Mesendoderm (in vitro differentiated cells): ENCODE data around the gene PRR3.
A peak's percentile ranks its signal among the peaks of the same experiment; 100 is the strongest.
"Not testable (repeated sequence)": the region's sequence is repeated elsewhere in the genome, so short reads cannot be mapped to it uniquely, and the experiment has no call there.

Experiments used
- DNase-seq: peaks from one replicate; pipeline ENCODE4 v3.0.0; 2013
- H2AK5ac ChIP-seq: 2 replicates; pipeline ENCODE4 v1.6.1; 2013; ENCODE audit warnings: low read length, inconsistent platforms
- H2BK120ac ChIP-seq: 2 replicates; pipeline ENCODE4 v1.6.1; 2013; ENCODE audit warnings: low read depth, mild to moderate bottlenecking, low read length, moderate library complexity, mixed read lengths
- H2BK15ac ChIP-seq: replicated peaks from 2 replicates; pipeline ENCODE4 v1.6.1; 2013; ENCODE audit warnings: low read depth, mild to moderate bottlenecking, moderate library complexity
- H2BK5ac ChIP-seq: 2 replicates; pipeline ENCODE4 v1.6.1; 2013; ENCODE audit warnings: low read length, inconsistent platforms
- H3K18ac ChIP-seq: 2 replicates; pipeline ENCODE4 v1.6.1; 2013; ENCODE audit warnings: mild to moderate bottlenecking, low read length, mixed read lengths
- H3K23ac ChIP-seq: one replicate; pipeline ENCODE4 v1.6.1; 2013; ENCODE audit warnings: low read length
- H3K27ac ChIP-seq: 2 replicates; pipeline ENCODE4 v1.5.1; 2013; ENCODE audit warnings: low read depth, mild to moderate bottlenecking, inconsistent platforms, low read length, moderate library complexity
- H3K27me3 ChIP-seq: 2 replicates; pipeline ENCODE4 v1.6.1; 2013; ENCODE audit warnings: low read length, control low read depth, mild to moderate bottlenecking, inconsistent platforms; ENCODE audit not compliant: insufficient read depth, poor library complexity
- H3K36me3 ChIP-seq: 2 replicates; pipeline ENCODE4 v1.6.1; 2013; ENCODE audit warnings: low read length, inconsistent platforms; ENCODE audit not compliant: control insufficient read depth, insufficient read depth
- H3K4ac ChIP-seq: one replicate; pipeline ENCODE4 v1.6.1; 2013; ENCODE audit warnings: low read depth, mild to moderate bottlenecking, low read length, moderate library complexity
- H3K4me1 ChIP-seq: 2 replicates; pipeline ENCODE4 v1.6.1; 2013; ENCODE audit warnings: low read depth, low read length, inconsistent platforms; ENCODE audit not compliant: control insufficient read depth
- H3K4me2 ChIP-seq: 2 replicates; pipeline ENCODE4 v1.6.1; 2013; ENCODE audit warnings: low read length
- H3K4me3 ChIP-seq: 2 replicates; pipeline ENCODE4 v1.5.1; 2013; ENCODE audit warnings: mild to moderate bottlenecking, low read length
- H3K56ac ChIP-seq: one replicate; pipeline ENCODE4 v1.6.1; 2013; ENCODE audit warnings: low read length
- H3K79me1 ChIP-seq: 2 replicates; pipeline ENCODE4 v1.6.1; 2013; ENCODE audit warnings: low read length, inconsistent platforms
- H3K79me2 ChIP-seq: 2 replicates; pipeline ENCODE4 v1.6.1; 2013; ENCODE audit warnings: mild to moderate bottlenecking, low read length; ENCODE audit not compliant: control insufficient read depth, insufficient read depth
- H3K9ac ChIP-seq: 2 replicates; pipeline ENCODE4 v1.6.1; 2013; ENCODE audit warnings: low read length, inconsistent platforms
- H4K5ac ChIP-seq: one replicate; pipeline ENCODE4 v1.6.1; 2013; ENCODE audit warnings: low read length
- H4K8ac ChIP-seq: one replicate; pipeline ENCODE4 v1.6.1; 2013; ENCODE audit warnings: low read depth, mild to moderate bottlenecking, control low read depth, low read length, moderate library complexity
- WGBS: extraction: QIAGEN DNeasy Blood & Tissue Kit; methylation state at CpG from one replicate; pipeline ENCODE4 v1.1.7; 2013; ENCODE audit warnings: low lambda C conversion rate, missing lambda C conversion rate; ENCODE audit not compliant: insufficient coverage; ENCODE audit errors: extremely low coverage; 5-methylcytosine and 5-hydroxymethylcytosine counted together

Gene PRR3

GRCh38 chr6:30513451-30513850, 43.6 kb upstream of the PRR3 start:
- no peak overlapping the region for H4K8ac ChIP-seq
- H2BK5ac ChIP-seq, result no peak overlapping the region
- H3K79me2 ChIP-seq, result no peaks in the 10 kb centered on the region
- no peaks in the 10 kb centered on the region for H3K79me1 ChIP-seq
- H3K27ac ChIP-seq, result no peak overlapping the region
- no peaks in the 10 kb centered on the region for H3K27me3 ChIP-seq
- no peak overlapping the region for H3K4ac ChIP-seq
- no peak overlapping the region for H3K4me2 ChIP-seq
- H3K56ac ChIP-seq, result no peak overlapping the region
- H2BK15ac ChIP-seq, result no peak overlapping the region
- no peak overlapping the region for H3K4me3 ChIP-seq
- no peak overlapping the region for H3K23ac ChIP-seq
- no peaks in the 10 kb centered on the region for H3K36me3 ChIP-seq
- H3K4me1 ChIP-seq, result no peaks in the 10 kb centered on the region
- DNase-seq, result no peak
- no peak overlapping the region for H2BK120ac ChIP-seq
- H3K18ac ChIP-seq, result no peak overlapping the region
- no CpG with 5 or more reads among the region's 2 CpGs for WGBS
- no peak overlapping the region for H4K5ac ChIP-seq
- no peak overlapping the region for H2AK5ac ChIP-seq
- H3K9ac ChIP-seq, result no peak overlapping the region

DNA sequence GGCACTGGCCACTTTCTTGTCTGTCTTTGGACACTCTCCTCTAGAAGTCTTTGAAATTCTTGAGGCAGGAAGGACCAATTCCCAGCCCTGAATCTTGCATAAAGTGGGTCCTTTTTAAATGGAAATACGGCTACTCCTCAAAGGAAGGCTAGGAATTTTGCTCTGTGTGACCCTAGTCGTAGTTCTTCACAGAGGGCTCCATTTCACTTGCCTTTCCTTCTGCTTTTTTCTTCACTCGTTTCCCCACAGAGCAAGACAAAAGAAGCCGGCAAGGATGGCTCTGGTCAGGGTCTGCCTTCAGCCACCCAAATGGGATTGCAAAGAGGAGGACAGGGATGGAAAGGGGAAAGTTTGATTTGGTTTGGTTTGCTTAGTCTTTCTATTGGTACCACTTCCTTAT, 42.0 kb upstream of the PRR3 start:
- Histone ChIP-seq H2AK5ac (no peak overlapping the region), H3K4ac (no peak overlapping the region), H3K18ac (no peak overlapping the region), H3K27me3 (no peaks in the 10 kb centered on the region), H2BK120ac (no peak overlapping the region), H3K4me1 (no peaks in the 10 kb centered on the region), H3K4me2 (no peak overlapping the region), H3K27ac (no peak overlapping the region), H3K4me3 (no peak overlapping the region), H2BK5ac (no peak overlapping the region), H3K79me2 (no peaks in the 10 kb centered on the region), H4K5ac (no peak overlapping the region), H3K36me3 (no peaks in the 10 kb centered on the region), H4K8ac (no peak overlapping the region), H3K23ac (no peak overlapping the region), H3K56ac (no peak overlapping the region), H2BK15ac (no peak overlapping the region), H3K79me1 (no peaks in the 10 kb centered on the region), H3K9ac (no peak overlapping the region)
- no CpG with 5 or more reads among the region's 4 CpGs for WGBS
- DNase-seq, result no peak

DNA sequence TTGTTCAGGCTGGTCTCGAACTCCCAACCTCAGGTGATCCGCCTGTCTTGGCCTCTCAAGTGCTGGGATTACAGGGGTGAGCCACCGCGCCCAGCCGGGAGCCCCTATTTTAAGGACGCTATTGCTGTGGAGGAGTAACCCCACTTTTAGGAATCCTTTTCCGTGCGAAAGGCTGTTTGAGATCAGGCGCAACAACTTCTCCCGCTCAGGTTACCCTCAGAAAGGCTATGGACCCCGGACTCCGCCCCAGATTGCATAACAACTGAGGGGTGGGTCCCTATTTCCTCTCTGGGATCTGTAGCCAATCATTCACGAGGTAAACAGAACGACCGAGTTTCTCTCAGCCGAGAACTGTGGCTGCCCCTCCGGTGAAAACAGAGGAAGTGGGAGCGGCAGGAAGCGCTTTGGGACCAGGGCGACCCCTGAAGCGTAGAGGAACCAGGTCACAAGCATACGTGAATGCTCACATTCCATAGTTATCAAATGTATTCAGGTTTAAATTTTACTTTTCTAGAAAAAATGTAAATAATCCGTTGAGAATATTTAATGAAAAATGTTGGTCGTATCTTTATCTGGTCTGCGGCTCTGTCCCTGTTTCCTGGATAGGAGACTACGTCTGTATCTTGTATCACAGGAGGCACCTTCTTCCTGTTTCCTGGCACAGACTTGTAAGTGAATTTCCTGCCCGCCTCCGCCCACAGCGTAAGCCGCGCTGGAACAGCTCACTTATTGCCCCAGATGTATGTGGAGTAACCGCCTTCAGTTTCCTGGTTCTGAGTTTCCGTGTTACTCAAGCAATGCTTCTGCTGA, 40.9 kb upstream of the PRR3 start:
- H3K18ac ChIP-seq, result no peak overlapping the region
- no peaks in the 10 kb centered on the region for H3K79me1 ChIP-seq
- peak overlapping the region; percentile 58 for H3K4ac ChIP-seq
- no peak overlapping the region for H4K8ac ChIP-seq
- H2BK5ac ChIP-seq, result no peak overlapping the region
- H3K27me3 ChIP-seq, result no peaks in the 10 kb centered on the region
- H2BK15ac ChIP-seq, result no peak overlapping the region
- no CpG with 5 or more reads among the region's 33 CpGs for WGBS
- H2AK5ac ChIP-seq, result no peak overlapping the region
- no peaks in the 10 kb centered on the region for H3K79me2 ChIP-seq
- no peak overlapping the region for H2BK120ac ChIP-seq
- no peak overlapping the region for H3K27ac ChIP-seq
- H3K23ac ChIP-seq, result no peak overlapping the region
- no peak overlapping the region for H3K4me3 ChIP-seq
- peak overlapping the region; percentile 79 for H3K56ac ChIP-seq
- no peak overlapping the region for H4K5ac ChIP-seq
- no peaks in the 10 kb centered on the region for H3K4me1 ChIP-seq
- DNase-seq, result peak; percentile 95
- H3K4me2 ChIP-seq, result peak overlapping the region; percentile 45
- H3K36me3 ChIP-seq, result no peaks in the 10 kb centered on the region
- H3K9ac ChIP-seq, result peak overlapping the region; percentile 44

GRCh38 chr6:30516754-30517076, 40.4 kb upstream of the PRR3 start:
- Histone ChIP-seq H3K56ac (peak overlapping the region; percentile 79), H3K4me2 (peak overlapping the region; percentile 45), H3K4ac (peak overlapping the region; percentile 21), H3K9ac (peak overlapping the region; percentile 44)
- not testable (repeated sequence) for H4K5ac ChIP-seq, H4K8ac ChIP-seq, H3K79me2 ChIP-seq, H3K23ac ChIP-seq, H3K79me1 ChIP-seq, H3K27me3 ChIP-seq, H2BK120ac ChIP-seq, H2BK5ac ChIP-seq, H2AK5ac ChIP-seq, H3K36me3 ChIP-seq, DNase-seq, H3K18ac ChIP-seq, H3K27ac ChIP-seq, H2BK15ac ChIP-seq, H3K4me3 ChIP-seq, H3K4me1 ChIP-seq
- no CpG with 5 or more reads among the region's 9 CpGs for WGBS

DNA sequence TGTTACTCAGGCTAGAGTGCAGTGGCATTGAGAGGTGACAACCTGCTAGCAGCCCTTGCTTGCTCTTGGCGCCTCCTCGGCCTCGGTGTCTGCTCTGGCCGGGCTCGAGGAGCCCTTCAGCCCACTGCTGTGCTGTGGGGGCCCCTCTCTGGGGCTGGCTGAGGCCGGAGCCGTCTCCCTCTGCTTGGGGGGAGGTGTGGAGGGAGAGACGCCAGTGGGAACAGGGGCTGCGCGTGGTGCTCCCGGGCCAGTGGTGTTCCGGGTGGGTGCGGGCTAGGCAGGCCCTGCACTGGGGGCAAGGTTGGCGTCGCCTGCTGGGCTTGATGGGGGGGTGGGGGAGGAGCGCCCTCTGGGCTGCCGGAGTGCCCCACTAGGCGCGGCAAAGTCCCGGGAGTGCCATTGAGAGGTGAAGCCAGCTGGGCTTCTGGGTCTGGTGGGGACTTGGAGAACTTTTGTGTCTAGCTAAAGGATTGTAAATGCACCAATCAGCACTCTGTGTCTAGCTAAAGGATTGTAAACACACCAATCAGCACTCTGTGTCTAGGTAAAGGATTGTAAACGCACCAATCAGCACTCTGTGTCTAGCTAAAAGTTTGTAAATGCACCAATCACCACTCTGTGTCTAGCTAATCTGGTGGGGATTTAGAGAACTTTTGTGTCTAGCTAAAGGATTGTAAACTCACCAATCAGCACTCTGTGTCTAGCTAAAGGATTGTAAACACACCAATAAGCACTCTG, 39.2 kb upstream of the PRR3 start:
- no CpG with 5 or more reads among the region's 21 CpGs for WGBS
- not testable (repeated sequence) for H3K9ac ChIP-seq, H3K18ac ChIP-seq, H3K23ac ChIP-seq, H2BK5ac ChIP-seq, H3K4me1 ChIP-seq, H3K4me3 ChIP-seq, H2BK120ac ChIP-seq, H3K56ac ChIP-seq, H3K27me3 ChIP-seq, DNase-seq, H3K4me2 ChIP-seq, H2BK15ac ChIP-seq, H2AK5ac ChIP-seq, H3K79me1 ChIP-seq, H4K5ac ChIP-seq, H3K4ac ChIP-seq, H3K79me2 ChIP-seq, H3K36me3 ChIP-seq, H3K27ac ChIP-seq, H4K8ac ChIP-seq
